ENCODE data around the gene COA4.

DNA sequence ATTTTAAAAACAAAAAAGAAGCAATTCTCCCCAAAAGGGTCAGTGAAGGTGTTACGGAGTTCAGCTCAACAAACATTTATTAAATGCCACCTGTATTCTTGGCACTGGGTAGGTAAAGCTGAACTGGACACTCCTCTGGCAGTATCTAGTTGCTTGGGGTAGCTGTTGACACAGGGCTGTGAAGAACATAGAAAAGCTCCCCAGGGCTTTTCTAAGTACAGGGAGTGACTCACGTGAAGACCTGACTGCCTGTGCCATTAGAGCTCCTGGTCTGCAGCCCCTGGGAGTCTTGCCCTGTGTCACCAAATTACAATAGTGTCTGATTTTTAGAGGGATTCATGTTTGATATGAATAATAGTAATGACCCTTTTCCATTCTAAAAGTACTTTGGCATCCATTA is 43.6 kb downstream of the COA4 start:
- TF ChIP-seq SNAI2 (CRISPR knock-in tag; IDR thresholded peaks at IDR 0.05) (no peak), ZC3H10 (CRISPR knock-in tag; IDR thresholded peaks at IDR 0.05) (no peak)

Data from SK-N-SH treated with all-trans-retinoic acid at 6 μM for 48 hours (cell line).